HPDE6-E6E7 (cell line): Measurements from ENCODE around the gene ERAP2.

Experiments used
- DNase-seq: peaks from one replicate; pipeline ENCODE4 v3.0.0; 2011; ENCODE audit warnings: missing footprints; ENCODE audit errors: extremely low spot score

The ERAP2 gene

DNA sequence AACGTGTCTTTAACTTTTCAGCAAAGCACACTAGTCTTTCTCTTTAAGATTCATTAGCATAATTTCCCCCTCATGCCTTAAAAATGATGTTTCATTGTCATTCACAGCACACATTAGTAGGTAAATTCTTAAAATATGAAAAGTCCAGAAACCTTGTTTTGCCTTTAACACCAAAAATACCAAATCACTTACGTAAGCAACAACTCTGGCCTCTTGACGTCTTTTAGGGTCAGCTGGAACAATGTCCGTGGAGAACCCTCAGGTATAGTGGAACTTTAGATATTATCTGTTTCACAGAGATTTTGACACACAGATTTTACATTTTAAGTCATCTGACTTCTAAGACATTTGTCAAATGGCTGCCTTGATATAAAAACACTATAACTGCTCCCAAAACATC, 90.5 kb downstream of the ERAP2 start:
- DNase-seq, result no peak

DNA sequence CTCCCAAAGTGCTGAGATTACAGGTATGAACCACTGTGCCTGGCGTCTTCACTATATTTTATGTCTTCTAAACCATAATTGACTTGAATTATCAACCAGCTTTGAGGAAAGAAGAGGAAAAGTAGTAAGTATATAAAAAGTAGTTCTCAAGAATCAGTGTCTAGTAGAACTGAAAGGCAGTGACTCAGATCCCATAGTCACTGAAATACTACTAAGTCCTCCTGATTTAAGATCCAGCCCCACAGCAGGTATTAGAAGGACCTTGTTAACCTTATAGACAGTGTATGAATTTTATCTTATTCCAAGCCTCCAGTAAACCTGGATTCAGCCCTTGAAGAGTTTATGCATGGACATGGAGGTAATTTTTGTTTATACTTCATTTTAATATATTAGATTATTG, 91.1 kb downstream of the ERAP2 start:
- DNase-seq, result no peak

DNA sequence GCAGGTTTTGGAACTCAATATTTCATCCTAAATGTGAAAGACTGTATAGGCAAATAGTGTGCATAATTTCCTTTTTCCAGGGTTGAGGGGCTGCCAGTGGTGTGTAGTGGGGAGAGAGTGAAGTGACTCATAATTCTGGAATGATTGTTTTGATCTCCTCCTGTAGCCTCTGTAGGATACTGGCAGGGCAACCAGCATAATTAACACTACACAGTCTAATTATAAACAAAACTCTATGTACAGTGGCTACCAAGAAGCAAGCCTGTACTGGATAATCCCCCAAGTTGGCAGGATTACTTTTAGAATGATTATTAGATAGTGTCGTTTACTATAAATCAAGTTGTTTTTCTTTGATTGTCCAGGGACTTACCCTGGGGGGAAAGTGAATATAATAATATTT, 91.8 kb downstream of the ERAP2 start:
- peak; percentile 10 for DNase-seq

DNA sequence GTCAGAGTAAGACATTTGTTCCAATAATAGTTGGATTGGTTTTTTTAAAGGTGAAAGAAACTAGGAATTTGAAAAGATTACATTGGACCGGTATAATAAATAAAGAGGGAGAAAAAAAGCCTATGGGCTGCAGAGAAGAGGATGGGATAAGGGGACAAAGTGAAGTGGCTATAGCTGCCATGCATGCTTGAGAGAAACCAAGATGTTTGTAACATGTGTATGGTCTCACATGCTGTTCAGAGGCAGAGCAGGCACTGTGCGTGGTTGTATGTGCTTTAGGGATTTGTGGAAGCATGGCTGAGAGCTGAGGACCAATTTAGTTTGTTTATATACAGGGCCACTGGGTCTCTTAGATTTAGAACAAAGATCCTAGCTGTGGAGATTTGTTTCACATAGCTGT, 92.3 kb downstream of the ERAP2 start:
- DNase-seq, result no peak
